K562 (cell line): Measurements from ENCODE around the gene SIK3. TPM values are rescaled to one million over a fixed set of nuclear protein-coding genes. Genes with fewer than 3 reads are reported as not detected.

Experiments
- BRCA1 ChIP-seq, 2 experiments: fragments of 450-650 bp in 1 of 2; sonication (generic) in 1 of 2; formaldehyde crosslinking in 1 of 2; IDR thresholded peaks; 2 replicates each; pipeline versions ENCODE4 v1.5.0 to v1.6.1; 2017 to 2020; ENCODE audit warnings: mild to moderate bottlenecking in 1 of 2, missing genetic modification reagents in 1 of 2
- EP400 ChIP-seq: fragments of 450-650 bp; IDR thresholded peaks from 2 replicates; pipeline ENCODE4 v1.6.1; 2017; ENCODE audit warnings: antibody characterized with exemption, mild to moderate bottlenecking, moderate library complexity
- MCM7 ChIP-seq, 2 experiments: fragments of 450-650 bp; IDR thresholded peaks; 2 replicates each; pipeline ENCODE4 v1.6.1; 2016 to 2018
- NFE2L1 ChIP-seq: fragments of 450-650 bp; IDR thresholded peaks from 2 replicates; pipeline ENCODE4 v1.6.1; 2016; ENCODE audit warnings: missing genetic modification characterization, low read depth, mild to moderate bottlenecking, missing compliant biosample characterization, moderate library complexity, borderline replicate concordance
- NFYB ChIP-seq: IDR thresholded peaks from 2 replicates; pipeline ENCODE4 v1.6.1; 2011; ENCODE audit warnings: mild to moderate bottlenecking, moderate library complexity; ENCODE audit not compliant: insufficient read length; ENCODE audit errors: extremely low read depth
- SOX6 ChIP-seq: fragments of 450-650 bp; IDR thresholded peaks from 2 replicates; pipeline ENCODE4 v1.6.1; 2014; ENCODE audit warnings: mild to moderate bottlenecking
- TCF3 ChIP-seq: sonication (generic); formaldehyde crosslinking; IDR thresholded peaks from 2 replicates; pipeline ENCODE4 v1.4.0; 2020; ENCODE audit warnings: mild to moderate bottlenecking, missing genetic modification reagents
- XRCC4 ChIP-seq: IDR thresholded peaks from one replicate; pipeline ENCODE4 v1.6.1; 2011; ENCODE audit not compliant: insufficient read depth, insufficient read length; ENCODE audit errors: extremely low read depth
- ZBTB40 ChIP-seq, 2 experiments: fragments of 450-650 bp in 1 of 2; sonication (generic) in 1 of 2; formaldehyde crosslinking in 1 of 2; IDR thresholded peaks; 2 replicates each; pipeline versions ENCODE4 v1.7.1 to v1.9.0; 2016 to 2022; ENCODE audit warnings: inconsistent platforms in 1 of 2, mild to moderate bottlenecking in 1 of 2, missing genetic modification reagents in 1 of 2
- polyA plus RNA-seq, 8 experiments: library from polyadenylated mRNA; depleted of rRNA in 4 of 8; stranded (reverse) in 5 of 8; unstranded in 3 of 8; fragments of >200 nt; fragmentation: Nextera tagmentation in 2 of 8; fragmentation: Illumina TruSeq in 1 of 8; extraction: Ambion mirVana in 2 of 8; extraction: Trizol in 1 of 8; gene quantifications; 2 replicates each; pipeline versions ENCODE4 v1.2.1 to v1.2.3, GENCODE V29; 2011 to 2014; ENCODE audit warnings: inconsistent platforms in 1 of 8, missing spikeins in 1 of 8
- total RNA-seq, 7 experiments: library from RNA; depleted of rRNA in 6 of 7; stranded (reverse); fragments of >200 nt in 6 of 7; fragmentation: Illumina TruSeq in 2 of 7; extraction: Trizol in 2 of 7; gene quantifications; 2 replicates each; pipeline versions ENCODE4 v1.2.1 to v1.2.3, GENCODE V29; 2011 to 2021; ENCODE audit warnings: low replicate concordance in 1 of 7
- TF ChIP-seq, protein P1 (sequence below): fragments of 450-650 bp; IDR thresholded peaks from 2 replicates; pipeline ENCODE4 v1.6.1; 2016; ENCODE audit warnings: low read depth

SIK3 gene
- total and polyA plus RNA-seq, 9 of the 15 experiments (the other 6 are each of a cell fraction or from before 2014, with no cell fraction given), result 1.6 to 21.6 (median 8.0) TPM

GRCh38 chr11:117039900-117040299, 58.3 kb downstream of the SIK3 start (continued):
- no peak for TF ChIP-seq BRCA1 (IDR thresholded peaks at IDR 0.05)
- no peak for TF ChIP-seq BRCA1 (CRISPR knock-in tag; IDR thresholded peaks at IDR 0.05)
- TF ChIP-seq XRCC4, result no peak
- peak; percentile 56; the same call in 1 of the 2 replicates for TF ChIP-seq SOX6
- peak; percentile 17; the same call in 1 of the 2 replicates for TF ChIP-seq TCF3 (CRISPR knock-in tag)
- TF ChIP-seq EP400, result no peak
- TF ChIP-seq MCM7 (IDR thresholded peaks at IDR 0.05), result no peak
- no peak for TF ChIP-seq NFE2L1 (tag)
- no peak for TF ChIP-seq ZBTB40 (IDR thresholded peaks at IDR 0.05)
- no peak for TF ChIP-seq ZBTB40 (CRISPR knock-in tag; IDR thresholded peaks at IDR 0.05)
- peak; percentile 10 for TF ChIP-seq NFYB
- TF ChIP-seq, protein P1, sequence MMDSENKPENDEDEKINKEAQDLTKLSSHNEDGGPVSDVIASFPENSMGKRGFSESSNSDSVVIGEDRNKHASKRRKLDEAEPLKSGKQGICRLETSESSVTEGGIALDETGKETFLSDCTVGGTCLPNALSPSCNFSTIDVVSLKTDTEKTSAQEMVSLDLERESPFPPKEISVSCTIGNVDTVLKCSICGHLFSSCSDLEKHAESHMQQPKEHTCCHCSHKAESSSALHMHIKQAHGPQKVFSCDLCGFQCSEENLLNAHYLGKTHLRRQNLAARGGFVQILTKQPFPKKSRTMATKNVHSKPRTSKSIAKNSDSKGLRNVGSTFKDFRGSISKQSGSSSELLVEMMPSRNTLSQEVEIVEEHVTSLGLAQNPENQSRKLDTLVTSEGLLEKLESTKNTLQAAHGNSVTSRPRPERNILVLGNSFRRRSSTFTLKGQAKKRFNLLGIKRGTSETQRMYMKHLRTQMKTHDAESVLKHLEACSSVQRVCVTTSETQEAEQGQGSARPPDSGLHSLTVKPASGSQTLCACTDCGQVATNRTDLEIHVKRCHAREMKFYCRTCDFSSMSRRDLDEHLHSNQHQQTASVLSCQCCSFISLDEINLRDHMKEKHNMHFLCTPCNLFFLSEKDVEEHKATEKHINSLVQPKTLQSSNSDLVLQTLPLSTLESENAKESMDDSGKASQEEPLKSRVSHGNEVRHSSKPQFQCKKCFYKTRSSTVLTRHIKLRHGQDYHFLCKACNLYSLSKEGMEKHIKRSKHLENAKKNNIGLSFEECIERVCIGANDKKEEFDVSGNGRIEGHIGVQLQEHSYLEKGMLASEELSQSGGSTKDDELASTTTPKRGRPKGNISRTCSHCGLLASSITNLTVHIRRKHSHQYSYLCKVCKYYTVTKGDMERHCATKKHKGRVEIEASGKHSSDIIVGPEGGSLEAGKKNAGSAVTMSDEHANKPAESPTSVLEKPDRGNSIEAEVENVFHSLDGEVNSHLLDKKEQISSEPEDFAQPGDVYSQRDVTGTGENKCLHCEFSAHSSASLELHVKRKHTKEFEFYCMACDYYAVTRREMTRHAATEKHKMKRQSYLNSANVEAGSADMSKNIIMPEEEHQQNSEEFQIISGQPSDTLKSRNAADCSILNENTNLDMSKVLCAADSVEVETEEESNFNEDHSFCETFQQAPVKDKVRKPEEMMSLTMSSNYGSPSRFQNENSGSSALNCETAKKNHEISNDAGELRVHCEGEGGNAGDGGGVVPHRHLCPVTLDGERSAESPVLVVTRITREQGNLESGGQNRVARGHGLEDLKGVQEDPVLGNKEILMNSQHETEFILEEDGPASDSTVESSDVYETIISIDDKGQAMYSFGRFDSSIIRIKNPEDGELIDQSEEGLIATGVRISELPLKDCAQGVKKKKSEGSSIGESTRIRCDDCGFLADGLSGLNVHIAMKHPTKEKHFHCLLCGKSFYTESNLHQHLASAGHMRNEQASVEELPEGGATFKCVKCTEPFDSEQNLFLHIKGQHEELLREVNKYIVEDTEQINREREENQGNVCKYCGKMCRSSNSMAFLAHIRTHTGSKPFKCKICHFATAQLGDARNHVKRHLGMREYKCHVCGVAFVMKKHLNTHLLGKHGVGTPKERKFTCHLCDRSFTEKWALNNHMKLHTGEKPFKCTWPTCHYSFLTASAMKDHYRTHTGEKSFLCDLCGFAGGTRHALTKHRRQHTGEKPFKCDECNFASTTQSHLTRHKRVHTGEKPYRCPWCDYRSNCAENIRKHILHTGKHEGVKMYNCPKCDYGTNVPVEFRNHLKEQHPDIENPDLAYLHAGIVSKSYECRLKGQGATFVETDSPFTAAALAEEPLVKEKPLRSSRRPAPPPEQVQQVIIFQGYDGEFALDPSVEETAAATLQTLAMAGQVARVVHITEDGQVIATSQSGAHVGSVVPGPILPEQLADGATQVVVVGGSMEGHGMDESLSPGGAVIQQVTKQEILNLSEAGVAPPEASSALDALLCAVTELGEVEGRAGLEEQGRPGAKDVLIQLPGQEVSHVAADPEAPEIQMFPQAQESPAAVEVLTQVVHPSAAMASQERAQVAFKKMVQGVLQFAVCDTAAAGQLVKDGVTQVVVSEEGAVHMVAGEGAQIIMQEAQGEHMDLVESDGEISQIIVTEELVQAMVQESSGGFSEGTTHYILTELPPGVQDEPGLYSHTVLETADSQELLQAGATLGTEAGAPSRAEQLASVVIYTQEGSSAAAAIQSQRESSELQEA, result no peak
